HCT116 (cell line): ENCODE results near the gene PCARE.

Experiments
- ATF3 ChIP-seq: IDR thresholded peaks from 2 replicates; pipeline ENCODE4 v1.6.1; 2012
- CTCF ChIP-seq, 3 experiments: fragments of 200-600 bp in 1 of 3; sonication (generic) in 1 of 3; IDR thresholded peaks in 2 of 3; conservative IDR thresholded peaks in 1 of 3; 2 replicates each; pipeline ENCODE4 v1.5.1; 2012 to 2017; ENCODE audit warnings: low read depth in 2 of 3, low read length in 2 of 3, antibody characterized with exemption in 1 of 3, borderline replicate concordance in 1 of 3, control low read depth in 1 of 3, mild to moderate bottlenecking in 1 of 3, mixed read lengths in 1 of 3, mixed run types in 1 of 3, moderate library complexity in 1 of 3; ENCODE audit not compliant: insufficient read depth in 1 of 3
- EGR1 ChIP-seq: IDR thresholded peaks from 2 replicates; pipeline ENCODE4 v1.6.1; 2012; ENCODE audit warnings: low read depth
- EZH2 ChIP-seq: fragments of 200-600 bp; sonication (generic); IDR thresholded peaks from 2 replicates; pipeline ENCODE4 v1.6.1; 2017; ENCODE audit warnings: antibody characterized with exemption, mixed run types
- EZH2phosphoT487 ChIP-seq: fragments of 200-600 bp; IDR thresholded peaks from 2 replicates; pipeline ENCODE4 v1.6.1; 2018; ENCODE audit warnings: antibody characterized with exemption, borderline replicate concordance
- JUND ChIP-seq: IDR thresholded peaks from 2 replicates; pipeline ENCODE4 v1.6.1; 2012
- POLR2A ChIP-seq: IDR thresholded peaks from 2 replicates; pipeline ENCODE4 v1.7.0; 2011; ENCODE audit warnings: borderline replicate concordance; ENCODE audit not compliant: insufficient read depth, insufficient read length; ENCODE audit errors: extremely low read depth
- POLR2AphosphoS5 ChIP-seq: IDR thresholded peaks from 2 replicates; pipeline ENCODE4 v1.6.1; 2011; ENCODE audit warnings: mild to moderate bottlenecking, low read depth, low read length, moderate library complexity
- SIN3A ChIP-seq: IDR thresholded peaks from 2 replicates; pipeline ENCODE4 v1.6.1; 2012; ENCODE audit warnings: low read depth
- SP1 ChIP-seq: IDR thresholded peaks from 2 replicates; pipeline ENCODE4 v1.6.1; 2012; ENCODE audit warnings: low read depth
- ZBTB33 ChIP-seq: IDR thresholded peaks from 2 replicates; pipeline ENCODE4 v1.6.1; 2011; ENCODE audit warnings: mild to moderate bottlenecking, low read length, moderate library complexity; ENCODE audit not compliant: insufficient replicate concordance; ENCODE audit errors: extremely low read depth
- ZFX ChIP-seq: fragments of 450-650 bp; IDR thresholded peaks from 2 replicates; pipeline ENCODE4 v1.6.1; 2017

GRCh38 chr2:29032189-29032588, 42.1 kb downstream of the PCARE start:
- TF ChIP-seq EZH2phosphoT487 (no peak), POLR2AphosphoS5 (no peak), CTCF (IDR thresholded peaks at IDR 0.05 in 2 of 3, conservative IDR thresholded peaks at IDR 0.05 in 1 of 3; ENCODE audit: borderline replicate concordance in 1 of 3, insufficient read depth in 1 of 3, low read depth in 2 of 3, low read length in 2 of 3) (no peak), POLR2A (no peak), ATF3 (no peak), SIN3A (no peak), ZFX (no peak), JUND (no peak), EZH2 (no peak), EGR1 (no peak), ZBTB33 (no peak), SP1 (no peak)
